Measurements from ENCODE around the gene MT1M. TPM values are rescaled to one million over a fixed set of nuclear protein-coding genes. Genes with fewer than 3 reads are reported as not detected.

MT1M gene
- total and polyA plus RNA-seq, 2 of the 4 experiments (the other 2 are of a cell fraction), result 0.10 TPM; not detected in 1

- H3K27me3 ChIP-seq (ENCODE audit: control insufficient read depth, insufficient read depth, low read length), result peaks cover 61% of the 10 kb centered on the region
- ChIA-PET POLR2A (ENCODE audit: unreplicated experiment) (no interaction called here), CTCF (no interaction called here)
- H4K5ac ChIP-seq (ENCODE audit: low read depth, low read length), result no peak within 1 kb of the TSS
- H3K79me1 ChIP-seq (ENCODE audit: low read depth in 1 of 2, low read length in 2 of 2), result no peaks in the 10 kb centered on the region
- H2AFZ ChIP-seq (replicated peaks; ENCODE audit: low read length, poor library complexity), result peak within 1 kb of the TSS; percentile 74
- no peak within 1 kb of the TSS for H3K14ac ChIP-seq (replicated peaks; ENCODE audit: low read depth, low read length)
- BruUV-seq (replicated peaks), result no TSS peak
- ATAC-seq (ENCODE audit: low read depth) (peak; percentile 60), DNase-seq (no peak)
- in situ Hi-C loops (cut with MboI; ENCODE audit: low sequenced_read_pairs) (no loop called here), intact Hi-C loops (cut with micrococcal nuclease) (no loop called here), dilution Hi-C loops (cut with HindIII; ENCODE audit: low sequenced_read_pairs, unreplicated experiment) (no loop called here)
- no peak within 1 kb of the TSS for H3K56ac ChIP-seq (ENCODE audit: extremely low read depth, insufficient read depth, low read length)
- H2BK5ac ChIP-seq (ENCODE audit: low read depth, low read length, poor library complexity, severe bottlenecking), result no peak within 1 kb of the TSS
- H4K8ac ChIP-seq (ENCODE audit: low read depth in 2 of 2, low read length in 2 of 2), result no peak within 1 kb of the TSS
- WGBS, 2 experiments (ENCODE audit: extremely low coverage in 2 of 2, insufficient read length in 1 of 2), result 4% methylated on average over 21 of the region's 87 CpGs; no CpG with 5 or more reads in 1 of the 2 experiments
- no peak within 1 kb of the TSS for H3K27ac ChIP-seq (ENCODE audit: insufficient read depth, low read length)
- H2BK15ac ChIP-seq (ENCODE audit: low read depth, low read length), result no peak within 1 kb of the TSS
- H3K4me3 ChIP-seq (ENCODE audit: insufficient read depth, low read depth, low read length), result peak within 1 kb of the TSS; percentile 44
- H3K4me2 ChIP-seq (ENCODE audit: low read depth, low read length), result peak within 1 kb of the TSS; percentile 78
- H2BK120ac ChIP-seq (ENCODE audit: low read depth, low read length), result no peak within 1 kb of the TSS
- H4K91ac ChIP-seq (ENCODE audit: insufficient read depth, low read depth, low read length), result no peak within 1 kb of the TSS
- H2AK5ac ChIP-seq (ENCODE audit: low read depth, low read length), result no peak within 1 kb of the TSS
- peak within 1 kb of the TSS; percentile 29 for H2AK9ac ChIP-seq (replicated peaks; ENCODE audit: low read depth, low read length, poor library complexity)
- no peaks in the 10 kb centered on the region for H3K9me1 ChIP-seq (ENCODE audit: insufficient read depth, low read length)
- peaks cover 2% of the 10 kb centered on the region; the same call in 1 of the 2 replicates for H3K4me1 ChIP-seq (ENCODE audit: control insufficient read depth, insufficient read depth, low read length)
- H3K4ac ChIP-seq (ENCODE audit: low read depth, low read length), result no peak within 1 kb of the TSS
- no peak within 1 kb of the TSS for H2BK20ac ChIP-seq (ENCODE audit: low read depth, low read length)
- H3K18ac ChIP-seq (ENCODE audit: low read depth, low read length), result no peak within 1 kb of the TSS
- H3K9me3 ChIP-seq (ENCODE audit: control insufficient read depth, insufficient read depth, low read length), result peaks cover 3% of the 10 kb centered on the region; the same call in 1 of the 2 replicates
- H3K9ac ChIP-seq (ENCODE audit: low read depth, low read length), result no peak within 1 kb of the TSS
- TF ChIP-seq CHD1 (IDR thresholded peaks at IDR 0.05; ENCODE audit: low read depth, low read length), result no peak
- no peaks in the 10 kb centered on the region for H3K36me3 ChIP-seq (ENCODE audit: control insufficient read depth, insufficient read depth, low read length)
- H4K20me1 ChIP-seq (ENCODE audit: insufficient read depth, low read length), result no peaks in the 10 kb centered on the region
- H3K23ac ChIP-seq (ENCODE audit: low read depth, low read length), result no peak within 1 kb of the TSS
Measured at GRCh38 chr16:56589141-56590039, 43.1 kb upstream of the MT1M start, which contains the start of gene MT3. Gene MT3, plus strand, starts transcription at chr16:56589528. Its CDS starts 63 bp downstream, at chr16:56589591.
